Thoracic aorta (tissue), 2 donors: ENCODE data around the gene ANKRD34C. TPM values are rescaled to one million over a fixed set of nuclear protein-coding genes. Genes with fewer than 3 reads are reported as not detected.
"Not testable (repeated sequence)": the region's sequence is repeated elsewhere in the genome, so short reads cannot be mapped to it uniquely, and the experiment has no call there.

Experiments
- ATAC-seq: fragments of 150-250 bp; one replicate; pipeline ENCODE4 v1.8.0; 2017; ENCODE audit warnings: low read depth; ENCODE audit not compliant: insufficient number of reproducible peaks, low FRiP score
- DNase-seq: peaks from one replicate; pipeline ENCODE4 v3.0.0-alpha.2; 2020; ENCODE audit warnings: low spot score
- H3K27ac ChIP-seq, 2 donors: fragments of 200-600 bp; sonication (generic); 1 replicate in 1 of 2; 2 replicates in 1 of 2; pipeline ENCODE4 v1.5.1; 2016; ENCODE audit warnings: mild to moderate bottlenecking in 2 of 2, moderate library complexity in 2 of 2
- H3K27me3 ChIP-seq: fragments of 200-600 bp; sonication (generic); replicated peaks from 2 replicates; pipeline ENCODE4 v1.6.0; 2016; ENCODE audit warnings: mild to moderate bottlenecking; ENCODE audit not compliant: insufficient read depth
- H3K36me3 ChIP-seq: fragments of 200-600 bp; sonication (generic); one replicate; pipeline ENCODE4 v1.5.1; 2016
- H3K4me1 ChIP-seq, 2 donors: fragments of 200-600 bp; sonication (generic); 1 replicate in 1 of 2; 2 replicates in 1 of 2; pipeline versions ENCODE4 v1.5.1 to v1.6.0; 2016; ENCODE audit warnings: low read depth in 2 of 2, mild to moderate bottlenecking in 1 of 2; ENCODE audit not compliant: control insufficient read depth in 1 of 2
- H3K4me3 ChIP-seq: fragments of 200-600 bp; sonication (generic); 2 replicates; pipeline ENCODE4 v1.5.1; 2016; ENCODE audit warnings: mild to moderate bottlenecking
- H3K9me3 ChIP-seq: fragments of 200-600 bp; sonication (generic); 2 replicates; pipeline ENCODE4 v1.5.1; 2016
- total RNA-seq, 2 donors: library from RNA; depleted of rRNA; stranded (reverse); fragments of >200 nt; gene quantifications; one replicate each; pipeline versions ENCODE4 v1.1.0 to v1.2.3, GENCODE V29; 2016
- TF ChIP-seq, protein P1 (sequence below): fragments of 200-600 bp; sonication (generic); IDR thresholded peaks from one replicate; pipeline ENCODE4 v1.5.1; 2019; ENCODE audit warnings: antibody characterized with exemption

ANKRD34C gene
- total RNA-seq, 2 donors from 2014 or later = not detected

DNA sequence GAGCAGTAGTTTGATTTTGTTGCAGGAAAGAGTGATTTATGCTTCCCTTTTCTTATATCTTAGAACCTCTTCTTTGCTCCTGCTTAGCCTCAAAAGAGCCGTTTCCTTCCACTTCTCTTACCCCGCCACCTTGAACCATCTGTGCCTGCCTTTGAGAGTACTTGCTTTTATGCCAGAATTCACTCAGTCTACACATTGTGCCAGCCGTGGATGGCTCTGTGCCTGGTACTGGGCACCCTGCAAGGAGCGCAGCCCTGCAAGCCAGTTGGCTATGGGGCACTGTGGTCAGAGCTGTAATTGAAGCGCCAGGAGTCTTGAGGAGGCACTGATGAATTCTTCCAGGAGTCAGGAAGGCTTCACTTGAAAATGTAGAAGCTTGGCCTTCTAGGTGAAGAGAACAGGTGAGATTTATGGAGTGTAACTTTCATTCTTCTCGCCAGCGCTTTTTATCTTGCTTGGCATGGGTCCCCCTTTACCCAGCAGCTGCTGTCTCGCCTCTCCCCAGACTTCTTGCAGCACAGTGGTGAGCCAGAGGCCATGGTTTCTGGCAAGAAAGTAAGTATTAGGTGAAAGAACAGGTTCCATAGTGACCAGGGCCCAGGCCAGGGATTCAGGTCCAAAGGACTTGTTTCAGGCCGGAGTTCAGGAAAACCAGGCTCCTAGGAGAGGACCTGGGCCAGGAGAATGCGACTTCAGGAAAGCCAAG lies 33.3 kb downstream of the ANKRD34C start:
- peaks cover 42% of the 10 kb centered on the region for H3K36me3 ChIP-seq
- no peak for DNase-seq
- H3K9me3 ChIP-seq = no peaks in the 10 kb centered on the region
- no peaks in the 10 kb centered on the region for H3K27me3 ChIP-seq
- H3K27ac ChIP-seq = no peak overlapping the region
- TF ChIP-seq, protein P1, sequence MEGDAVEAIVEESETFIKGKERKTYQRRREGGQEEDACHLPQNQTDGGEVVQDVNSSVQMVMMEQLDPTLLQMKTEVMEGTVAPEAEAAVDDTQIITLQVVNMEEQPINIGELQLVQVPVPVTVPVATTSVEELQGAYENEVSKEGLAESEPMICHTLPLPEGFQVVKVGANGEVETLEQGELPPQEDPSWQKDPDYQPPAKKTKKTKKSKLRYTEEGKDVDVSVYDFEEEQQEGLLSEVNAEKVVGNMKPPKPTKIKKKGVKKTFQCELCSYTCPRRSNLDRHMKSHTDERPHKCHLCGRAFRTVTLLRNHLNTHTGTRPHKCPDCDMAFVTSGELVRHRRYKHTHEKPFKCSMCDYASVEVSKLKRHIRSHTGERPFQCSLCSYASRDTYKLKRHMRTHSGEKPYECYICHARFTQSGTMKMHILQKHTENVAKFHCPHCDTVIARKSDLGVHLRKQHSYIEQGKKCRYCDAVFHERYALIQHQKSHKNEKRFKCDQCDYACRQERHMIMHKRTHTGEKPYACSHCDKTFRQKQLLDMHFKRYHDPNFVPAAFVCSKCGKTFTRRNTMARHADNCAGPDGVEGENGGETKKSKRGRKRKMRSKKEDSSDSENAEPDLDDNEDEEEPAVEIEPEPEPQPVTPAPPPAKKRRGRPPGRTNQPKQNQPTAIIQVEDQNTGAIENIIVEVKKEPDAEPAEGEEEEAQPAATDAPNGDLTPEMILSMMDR = no peak
- H3K4me1 ChIP-seq = peaks cover 9 to 13% of the 10 kb centered on the region in 2 donors
- no peak overlapping the region for H3K4me3 ChIP-seq
- ATAC-seq = no peak

DNA sequence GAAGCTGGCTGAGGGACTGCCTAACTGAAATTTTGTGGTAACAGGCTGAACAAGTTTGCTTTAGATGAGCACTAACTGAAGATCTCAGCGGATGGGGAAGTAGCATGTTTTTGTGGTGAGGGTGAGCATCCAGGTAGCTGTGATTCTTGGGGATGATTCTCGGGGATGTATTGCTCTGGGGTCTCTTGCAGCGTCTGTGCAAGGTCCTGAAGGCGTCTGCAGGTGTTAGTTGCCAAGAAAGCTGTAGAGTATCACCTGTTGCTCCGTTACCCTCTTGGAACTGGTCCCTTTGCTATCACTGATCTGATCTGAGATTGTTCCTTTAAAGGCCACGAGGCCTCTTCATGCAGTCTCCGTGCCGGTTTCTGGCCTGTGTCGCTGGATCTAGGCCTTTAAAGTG lies 34.3 kb downstream of the ANKRD34C start:
- H3K36me3 ChIP-seq = peaks cover 50% of the 10 kb centered on the region
- H3K9me3 ChIP-seq = no peaks in the 10 kb centered on the region
- peaks cover 7 to 8% of the 10 kb centered on the region in 2 donors for H3K4me1 ChIP-seq
- H3K27ac ChIP-seq = no peak overlapping the region
- no peaks in the 10 kb centered on the region for H3K27me3 ChIP-seq
- no peak for ATAC-seq
- H3K4me3 ChIP-seq = no peak overlapping the region
- TF ChIP-seq, protein P1 = no peak
- no peak for DNase-seq

DNA sequence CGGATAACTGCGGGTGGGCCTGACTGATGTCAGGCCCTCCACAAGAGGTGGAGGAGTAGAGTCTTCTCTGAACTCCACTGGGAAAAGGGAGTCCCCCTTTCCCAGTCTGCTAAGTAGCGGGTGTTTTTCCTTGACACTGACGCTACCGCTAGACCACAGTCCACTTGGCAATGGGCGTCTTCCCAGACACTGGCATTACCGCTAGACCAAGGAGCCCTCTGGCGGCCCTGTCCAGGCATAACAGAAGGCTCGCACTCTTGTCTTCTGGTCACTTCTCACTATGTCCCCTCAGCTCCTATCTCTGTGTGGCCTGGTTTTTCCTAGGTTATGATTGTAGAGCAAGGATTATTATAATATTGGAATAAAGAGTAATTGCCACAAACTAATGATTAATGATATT lies 37.5 kb downstream of the ANKRD34C start:
- H3K36me3 ChIP-seq = peaks cover 43% of the 10 kb centered on the region
- not testable (repeated sequence) for H3K27me3 ChIP-seq, H3K9me3 ChIP-seq, H3K27ac ChIP-seq, H3K4me3 ChIP-seq, ATAC-seq, H3K4me1 ChIP-seq, DNase-seq

DNA sequence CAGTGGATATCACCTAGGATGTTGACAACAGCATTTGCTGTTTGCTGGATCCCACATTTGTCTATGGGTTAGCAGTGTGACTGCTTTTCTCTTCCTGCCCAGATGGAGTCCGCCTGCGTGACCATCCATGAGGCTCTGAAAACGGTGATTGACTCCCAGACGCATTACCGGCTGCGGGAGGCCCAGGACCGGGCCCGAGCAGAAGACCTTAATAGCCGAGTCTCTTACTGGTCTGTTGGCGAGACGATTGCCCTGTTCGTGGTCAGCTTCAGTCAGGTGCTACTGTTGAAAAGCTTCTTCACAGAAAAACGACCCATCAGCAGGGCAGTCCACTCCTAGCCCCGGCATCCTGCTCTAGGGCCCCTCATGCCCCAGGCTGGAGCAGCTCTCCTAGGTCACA lies 39.4 kb downstream of the ANKRD34C start:
- DNase-seq (no peak), ATAC-seq (no peak)
- Histone ChIP-seq H3K36me3 (peaks cover 43% of the 10 kb centered on the region), H3K4me3 (no peak overlapping the region), H3K27me3 (no peaks in the 10 kb centered on the region), H3K4me1 (no peaks in the 10 kb centered on the region), H3K9me3 (no peaks in the 10 kb centered on the region), H3K27ac (no peak overlapping the region)
- TF ChIP-seq, protein P1 = no peak

DNA sequence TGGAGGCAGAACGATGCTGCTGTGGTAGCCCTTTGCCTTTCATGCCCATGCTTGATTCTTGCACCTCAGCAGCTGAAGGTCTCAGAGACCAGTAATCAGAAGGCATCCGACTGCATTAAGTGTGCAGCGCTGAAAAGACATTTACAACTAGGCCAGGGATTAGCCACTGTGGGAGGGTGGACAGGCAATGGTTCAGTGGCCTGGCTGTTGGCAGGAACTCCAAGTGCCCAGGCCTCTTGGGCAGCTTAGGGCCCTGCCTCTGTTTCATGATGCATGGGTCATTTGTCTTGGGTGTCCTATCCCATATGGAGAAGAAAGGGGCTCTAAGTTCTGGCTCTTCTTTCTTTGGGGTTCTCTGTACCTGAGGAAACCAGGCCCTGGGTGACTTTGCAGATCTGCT lies 39.8 kb downstream of the ANKRD34C start:
- TF ChIP-seq, protein P1 = no peak
- DNase-seq (no peak), ATAC-seq (no peak)
- H3K4me1 ChIP-seq = no peaks in the 10 kb centered on the region
- H3K36me3 ChIP-seq = peaks cover 39% of the 10 kb centered on the region
- H3K27me3 ChIP-seq = no peaks in the 10 kb centered on the region
- no peaks in the 10 kb centered on the region for H3K9me3 ChIP-seq
- H3K27ac ChIP-seq = no peak overlapping the region
- no peak overlapping the region for H3K4me3 ChIP-seq

DNA sequence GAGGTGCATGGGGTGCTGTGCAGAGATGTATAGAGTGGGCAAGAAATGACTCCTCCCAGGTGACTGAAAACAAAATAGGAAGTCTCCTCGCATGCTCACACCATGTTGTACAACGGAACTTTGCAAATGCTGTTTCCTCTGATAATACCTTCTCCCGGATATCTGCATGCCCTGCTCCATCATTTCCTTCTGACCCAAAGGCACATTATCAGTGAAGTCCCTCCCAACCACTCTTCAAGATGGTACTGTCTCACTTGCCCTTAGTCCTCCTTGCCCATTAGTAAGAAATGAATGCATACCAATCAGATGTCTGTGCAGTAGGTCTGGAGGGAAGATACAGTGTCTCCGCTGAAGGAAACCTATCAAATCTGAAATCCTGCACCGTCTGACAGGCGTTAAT lies 40.4 kb downstream of the ANKRD34C start:
- TF ChIP-seq, protein P1 = no peak
- Histone ChIP-seq H3K27ac (no peak overlapping the region), H3K9me3 (no peaks in the 10 kb centered on the region), H3K27me3 (no peaks in the 10 kb centered on the region), H3K36me3 (peaks cover 34% of the 10 kb centered on the region), H3K4me1 (no peaks in the 10 kb centered on the region), H3K4me3 (no peak overlapping the region)
- ATAC-seq (no peak), DNase-seq (no peak)
